Hindlimb muscle (tissue), 1 donor: Measurements from ENCODE around the gene TMEM165. TPM values are rescaled to one million over a fixed set of nuclear protein-coding genes. Genes with fewer than 3 reads are reported as not detected.

ENCODE experiments used
- DNase-seq: peaks from one replicate; pipeline ENCODE4 v3.0.0-alpha.2; 2013
- polyA plus RNA-seq: library from polyadenylated mRNA; unstranded; fragments of 120-200 nt; gene quantifications from one replicate; pipeline ENCODE4 v1.2.1, GENCODE V29; 2013; ENCODE audit not compliant: insufficient read length

Gene TMEM165
- polyA plus RNA-seq, 1 donor: 43.9 TPM

DNA sequence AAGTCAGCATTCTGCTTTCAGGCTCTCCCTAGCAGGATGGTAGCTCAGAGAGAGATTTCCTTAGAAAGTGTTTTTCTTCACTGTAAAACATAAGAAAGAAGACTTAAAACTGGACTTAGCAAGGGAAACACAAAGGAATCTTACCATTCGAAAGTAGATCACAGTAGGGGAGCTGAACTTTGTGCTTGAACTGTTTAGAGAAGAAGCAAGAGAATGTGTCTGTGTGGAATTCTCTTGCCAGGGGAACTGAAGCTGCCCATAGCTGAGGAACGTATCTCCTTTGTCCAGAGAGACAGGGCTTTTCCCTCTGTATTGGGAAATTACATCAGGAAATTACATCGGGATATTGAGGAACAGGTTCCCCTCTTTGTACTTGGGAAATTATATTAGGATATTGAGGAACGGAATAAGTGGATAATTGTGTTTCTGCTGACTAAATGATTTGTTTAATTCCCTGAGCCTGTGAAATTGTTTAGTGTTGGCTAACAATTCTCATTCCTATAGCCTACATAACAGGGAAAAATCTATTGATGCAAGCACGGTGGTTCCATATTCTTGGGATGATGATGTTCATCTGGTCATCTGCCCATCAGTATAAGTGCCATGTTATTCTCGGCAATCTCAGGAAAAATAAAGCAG lies 28.6 kb upstream of the TMEM165 start:
- DNase-seq: no peak

DNA sequence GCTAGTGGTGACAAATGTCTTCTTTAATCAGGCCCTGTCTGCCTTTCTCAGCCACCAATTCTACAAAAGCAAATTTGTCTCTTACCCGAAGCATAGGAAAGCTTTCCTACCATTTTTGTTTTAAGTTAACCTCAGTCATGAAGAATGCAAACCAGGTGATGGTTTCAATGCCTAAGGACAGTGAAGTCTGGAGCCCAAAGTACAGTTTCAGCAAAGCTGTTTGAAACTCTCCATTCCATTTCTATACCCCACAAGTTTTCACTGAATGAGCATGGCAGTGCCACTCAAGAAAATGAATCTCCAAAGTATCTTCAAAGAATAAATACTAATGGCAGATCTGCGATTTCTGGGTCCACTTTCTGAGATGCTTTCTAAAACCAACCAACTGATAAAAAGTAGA lies 25.8 kb upstream of the TMEM165 start:
- DNase-seq: no peak

DNA sequence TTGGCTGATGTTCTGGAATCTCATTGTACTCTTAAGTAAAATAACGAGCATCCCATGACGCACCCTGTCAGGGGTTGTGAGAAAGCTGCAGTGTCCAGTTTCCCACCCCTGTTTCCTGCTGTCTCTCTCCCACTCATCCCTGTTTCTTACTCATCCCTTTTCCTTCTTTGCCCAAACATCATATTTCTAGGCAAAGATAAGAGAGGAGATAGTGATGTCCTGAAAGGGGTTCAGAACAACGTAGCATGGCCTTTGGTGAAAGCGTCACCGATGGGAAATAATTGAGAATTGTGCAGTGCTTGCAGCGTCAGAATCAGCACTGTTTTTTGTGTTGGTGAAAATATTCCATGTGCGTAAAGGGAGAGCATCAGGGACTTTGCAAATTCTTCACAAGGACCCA lies 23.5 kb upstream of the TMEM165 start:
- no peak for DNase-seq

DNA sequence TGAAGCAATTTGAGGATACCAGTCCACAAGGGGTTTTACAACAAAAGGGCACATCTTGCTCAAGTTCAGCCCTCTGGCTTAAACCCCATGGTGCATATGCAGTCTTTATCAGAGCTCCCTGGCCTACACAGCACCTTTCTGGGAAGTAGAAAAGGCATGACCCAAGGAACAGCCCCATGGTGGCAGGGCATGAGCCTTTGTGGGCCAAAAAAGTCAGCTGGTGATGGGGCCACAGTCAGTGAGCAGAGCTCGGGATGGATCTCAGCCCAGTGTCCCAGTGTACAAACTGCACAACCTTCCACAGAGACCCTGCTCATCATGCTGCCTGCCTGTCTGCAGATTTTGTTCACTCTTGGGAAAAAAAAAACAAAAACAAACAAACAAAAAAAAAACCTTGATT lies 22.3 kb upstream of the TMEM165 start:
- DNase-seq: no peak

DNA sequence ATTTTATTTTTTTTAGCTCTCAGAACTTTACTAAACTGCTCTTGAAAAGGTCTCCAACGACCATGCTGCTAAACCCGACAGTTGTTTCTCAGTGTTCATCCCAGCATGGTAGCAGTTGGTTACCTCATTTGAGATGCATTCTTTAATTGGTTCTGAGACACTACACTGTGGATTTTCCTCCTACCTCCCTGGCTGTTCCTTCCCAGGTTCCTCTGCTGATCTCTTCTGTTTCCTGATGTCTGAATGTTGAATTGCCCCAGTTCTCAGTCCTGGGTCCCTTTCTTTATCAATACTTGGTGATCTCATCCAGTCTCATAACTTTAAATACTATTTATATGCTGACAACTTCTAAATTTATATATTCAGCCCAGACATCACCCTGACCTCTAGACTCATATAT lies 19.1 kb upstream of the TMEM165 start:
- no peak for DNase-seq

DNA sequence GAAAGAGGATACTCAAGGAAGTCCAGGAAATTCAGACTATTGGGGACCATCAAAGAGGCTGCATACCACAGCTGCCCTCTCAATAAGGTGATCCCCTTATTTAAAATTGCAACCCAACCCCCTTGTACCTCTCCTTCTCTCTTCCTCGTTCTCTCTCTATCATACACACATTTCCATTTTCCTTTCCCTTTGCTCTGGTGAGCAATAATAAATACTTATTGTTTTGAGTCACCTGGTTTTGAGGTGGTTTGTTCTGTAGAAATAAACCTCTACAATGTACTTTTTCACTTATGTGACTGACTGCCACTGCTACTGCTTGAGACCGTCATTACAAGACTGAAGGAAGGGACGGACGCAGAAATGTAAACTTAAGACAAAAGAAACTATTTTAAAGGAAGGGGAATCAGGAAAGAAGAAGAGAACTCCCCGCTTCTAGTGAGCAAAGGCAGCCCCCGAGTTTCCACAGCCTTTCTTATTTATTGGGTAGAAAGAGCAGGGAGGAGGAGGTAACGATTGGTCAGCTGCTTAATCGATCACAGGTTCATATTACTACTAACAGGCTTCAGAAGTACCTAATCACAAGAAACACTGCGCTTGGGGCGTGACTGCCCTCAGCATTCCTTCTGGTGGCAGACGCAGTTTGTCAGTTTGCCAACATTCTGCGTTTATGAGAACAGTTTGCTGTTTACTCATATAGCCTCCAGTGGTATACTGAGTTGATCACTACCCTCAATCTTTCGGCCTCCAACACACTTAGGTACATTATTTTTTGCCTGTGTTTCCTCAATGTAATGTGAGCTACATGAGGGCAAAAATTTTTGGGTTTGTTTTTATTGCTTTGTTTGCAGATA lies 16.9 kb upstream of the TMEM165 start:
- no peak for DNase-seq

DNA sequence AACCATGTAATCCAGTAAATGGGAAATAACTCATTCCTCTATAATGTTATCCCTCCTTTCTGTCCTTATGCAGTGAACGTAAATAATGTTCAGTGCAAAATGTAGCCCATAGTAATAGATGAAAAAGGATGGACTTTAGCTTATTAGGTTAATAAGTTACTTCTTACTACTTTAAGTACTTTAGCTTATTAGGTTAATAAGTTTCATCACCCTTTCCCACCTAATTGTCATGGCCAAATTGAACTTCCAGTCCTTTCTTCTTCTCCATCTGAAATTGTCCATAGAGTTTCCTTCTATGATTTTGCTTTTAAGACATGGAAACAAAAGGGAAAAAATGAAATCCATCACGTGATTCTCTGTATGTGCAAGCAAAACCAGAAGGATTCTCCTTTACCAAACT lies 15.2 kb upstream of the TMEM165 start:
- no peak for DNase-seq

DNA sequence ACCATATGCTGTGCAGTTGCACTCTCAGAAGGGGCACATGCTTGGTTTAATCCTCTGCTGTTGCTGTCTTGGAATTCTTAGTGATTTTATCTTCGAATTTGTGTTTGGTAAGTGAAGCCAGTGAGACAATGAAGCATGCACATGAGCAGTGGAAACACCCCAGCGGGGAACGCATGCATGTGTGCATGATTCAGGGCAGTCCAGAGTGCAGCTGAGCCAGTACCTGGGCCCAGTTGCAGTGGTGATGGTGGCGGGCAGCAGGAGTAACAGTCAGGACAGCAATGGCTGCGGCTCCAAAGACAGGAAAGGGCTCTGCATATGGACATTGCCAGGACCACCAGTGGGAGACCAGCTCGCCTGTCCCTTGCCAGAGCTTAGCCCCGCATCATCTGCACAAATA lies 14.3 kb upstream of the TMEM165 start:
- no peak for DNase-seq

DNA sequence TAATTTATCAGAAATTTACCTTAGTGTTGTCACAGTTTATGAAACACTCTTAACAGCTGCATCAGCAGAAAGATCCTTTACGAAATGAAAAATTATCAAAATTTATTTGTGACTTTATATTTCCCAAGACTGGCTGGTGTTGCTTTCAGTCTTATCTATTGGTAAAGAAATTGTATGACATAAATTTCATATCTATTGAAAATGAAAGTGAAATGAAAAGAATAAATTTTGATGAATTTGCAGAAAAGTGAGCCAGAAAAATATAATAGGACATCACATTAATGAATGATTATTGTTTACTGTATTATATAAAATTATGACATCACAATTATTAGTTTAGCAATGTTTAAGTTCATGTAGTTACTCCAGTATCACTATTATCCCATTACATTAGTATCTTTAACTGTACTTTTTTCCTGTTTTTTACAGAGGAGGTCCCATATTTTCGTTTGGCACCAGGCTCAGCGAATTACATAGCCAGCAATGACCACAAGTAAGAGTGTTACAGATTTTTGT lies 13.2 kb upstream of the TMEM165 start:
- no peak for DNase-seq

DNA sequence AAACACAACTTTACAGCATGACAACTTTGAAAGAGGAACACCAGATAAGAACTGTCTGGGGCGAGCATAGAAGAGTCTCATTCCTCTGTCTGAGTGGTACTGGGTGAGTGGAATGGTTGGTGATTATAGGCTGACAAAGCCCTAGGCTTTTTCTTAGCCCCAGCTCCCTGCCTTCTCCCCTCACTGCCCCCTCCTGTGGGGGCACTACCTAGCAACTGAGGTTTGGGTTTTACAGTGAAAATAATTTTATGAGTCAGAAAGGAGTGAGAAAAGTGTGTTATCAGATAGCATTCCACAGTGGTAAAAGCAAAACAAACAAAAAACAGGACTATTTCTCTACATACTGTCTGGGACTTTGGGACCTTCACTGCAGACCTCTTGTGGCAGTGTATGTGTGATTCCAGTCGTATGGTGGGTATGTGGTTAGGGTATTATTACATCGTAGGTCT lies 10.5 kb upstream of the TMEM165 start:
- DNase-seq: no peak

DNA sequence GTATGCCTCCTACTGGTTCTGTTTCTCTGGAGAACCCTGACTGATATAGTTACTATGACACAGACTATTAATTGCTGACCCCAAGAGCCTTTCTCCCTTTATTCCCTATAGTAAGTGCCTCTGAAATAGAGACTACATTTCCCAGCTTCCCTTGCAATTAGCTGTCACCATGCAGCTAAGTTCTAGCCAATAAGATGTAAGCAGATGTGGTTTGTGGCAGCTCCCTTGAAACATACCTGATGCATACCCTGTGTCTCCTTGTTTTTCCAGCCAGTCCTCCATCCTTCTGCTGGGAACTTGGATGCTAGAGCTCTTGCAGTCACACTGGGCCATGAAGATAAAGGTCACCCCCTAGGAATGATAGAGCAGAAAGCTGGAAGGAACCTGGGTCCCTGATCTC lies 9.7 kb upstream of the TMEM165 start:
- DNase-seq: no peak

DNA sequence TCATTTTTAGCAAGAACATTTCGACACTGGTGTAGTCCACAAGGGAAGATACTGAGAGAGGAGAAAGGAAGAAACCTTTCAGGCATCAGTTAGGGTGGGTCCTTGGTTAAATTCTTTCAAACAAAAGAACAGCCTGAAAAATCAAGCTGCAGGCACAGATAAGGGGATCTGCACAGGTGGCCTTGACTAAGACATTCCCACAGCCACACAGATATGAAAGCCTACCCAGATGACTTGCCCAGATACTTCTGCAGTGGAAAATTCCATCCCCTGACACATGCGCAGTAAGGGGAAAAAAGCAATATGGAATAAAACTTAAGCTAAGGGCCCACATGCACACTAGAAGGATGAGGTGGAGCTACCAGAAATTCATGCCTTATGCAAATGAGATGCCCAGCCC lies 8.9 kb upstream of the TMEM165 start:
- peak; percentile 36 for DNase-seq

DNA sequence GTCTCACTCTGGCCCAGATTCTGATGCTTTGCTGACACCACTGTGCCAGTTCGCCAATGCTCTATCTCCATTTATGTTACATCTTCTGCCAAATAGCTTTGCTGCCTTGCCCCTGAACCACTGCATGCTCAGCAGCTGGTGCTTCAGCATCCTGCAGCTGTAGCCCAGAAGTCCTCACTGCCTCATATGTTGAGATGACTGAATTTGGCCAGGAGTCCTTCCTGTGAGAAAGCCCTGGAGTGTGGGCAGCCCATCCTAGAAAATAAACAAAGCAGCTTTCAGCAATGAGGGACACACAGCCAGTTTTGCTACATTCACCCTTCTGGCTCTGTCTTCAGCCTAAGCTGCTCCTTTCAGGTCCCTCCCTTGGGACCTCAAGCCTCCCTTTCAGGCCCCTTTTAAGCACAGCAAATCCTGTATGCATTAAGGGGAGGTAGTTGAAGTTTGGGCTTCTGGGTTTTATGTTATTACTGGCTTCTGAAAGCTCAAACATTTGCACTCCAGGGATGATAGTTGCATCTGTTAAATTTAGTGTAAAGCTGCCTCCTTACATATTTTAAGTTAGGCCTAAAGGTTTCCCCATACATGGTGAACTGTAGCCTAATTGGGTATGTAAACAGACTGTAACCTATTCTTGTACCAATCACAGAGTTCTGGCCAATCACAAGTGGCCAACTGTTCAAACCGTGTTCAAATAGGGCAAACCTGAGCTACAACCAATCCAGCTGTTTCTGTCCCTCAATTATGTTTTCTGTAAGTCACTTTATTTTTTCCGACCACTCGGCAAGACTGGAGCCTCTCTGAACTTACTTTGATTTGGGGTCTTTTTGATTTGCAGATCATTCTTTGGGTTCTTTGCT lies 2.1 kb upstream of the TMEM165 start:
- no peak for DNase-seq

DNA sequence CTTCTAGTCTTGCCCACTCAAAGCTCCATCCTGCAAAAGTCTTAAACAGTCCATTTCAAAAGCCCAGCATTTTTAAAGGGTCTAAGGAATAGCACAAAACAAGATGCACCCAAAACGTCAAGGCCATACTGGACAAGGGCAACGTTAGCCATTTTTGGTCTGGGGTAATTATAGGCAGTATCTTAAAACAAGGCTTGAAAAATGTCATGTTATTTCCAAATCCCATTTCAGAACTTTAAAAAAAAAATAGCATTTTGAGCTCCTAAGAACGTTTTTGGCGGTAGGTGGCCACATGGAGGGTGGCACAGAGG lies 584 bp upstream of the TMEM165 start:
- no peak for DNase-seq

DNA sequence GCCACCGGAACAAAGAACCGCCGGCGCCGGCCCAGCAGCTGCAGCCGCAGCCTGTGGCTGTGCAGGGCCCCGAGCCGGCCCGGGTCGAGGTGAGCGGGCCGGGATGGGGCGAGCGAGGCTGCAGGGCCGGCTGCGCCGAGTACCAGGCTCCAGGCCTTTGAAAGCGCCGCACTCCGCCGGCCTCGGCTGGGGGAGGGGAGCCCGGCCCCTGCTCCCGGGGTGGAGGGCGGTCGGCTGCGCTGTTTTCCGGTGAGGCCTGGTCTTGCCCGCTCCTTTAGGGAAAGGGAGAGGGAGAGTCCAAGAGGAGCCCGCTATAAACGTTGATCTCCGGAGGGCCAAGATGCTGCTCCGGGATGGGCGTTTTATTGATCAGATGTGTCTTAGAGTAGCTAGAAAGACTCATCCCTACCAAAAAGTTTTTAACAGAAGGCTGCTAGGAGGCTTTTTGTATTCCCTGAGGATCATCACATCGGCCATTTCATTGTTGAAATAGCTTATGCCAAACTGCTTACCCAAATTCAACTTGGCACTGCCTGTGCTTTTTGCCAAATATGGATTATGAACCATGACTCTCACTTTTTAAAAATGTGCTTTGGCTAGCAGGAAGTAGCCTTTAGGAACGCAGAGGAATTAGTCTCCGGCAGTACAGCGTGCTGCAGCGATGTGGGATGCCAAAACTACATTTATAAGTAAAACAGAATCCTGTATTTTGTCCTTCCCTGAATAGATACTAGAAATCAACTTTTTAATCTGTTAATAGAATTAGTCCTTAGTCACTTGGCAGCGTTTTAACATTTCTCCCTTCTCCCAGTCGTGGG lies 760 bp downstream of the TMEM165 start:
- peak; percentile 68 for DNase-seq

DNA sequence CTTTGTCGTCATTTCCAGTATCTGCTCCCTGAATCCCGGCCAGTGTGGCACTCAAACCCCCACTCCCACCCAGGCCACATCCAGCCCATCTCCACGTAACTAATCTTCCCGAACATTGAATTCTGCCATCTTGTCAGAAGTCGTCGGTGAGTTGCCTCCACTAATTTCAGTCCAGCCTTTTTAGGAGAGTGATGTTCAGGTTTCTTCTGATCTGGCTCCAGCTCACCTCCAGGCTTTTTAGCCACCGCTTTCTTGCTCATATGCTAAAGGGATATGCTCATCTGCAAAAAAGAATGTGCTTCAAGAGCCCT lies 1.3 kb downstream of the TMEM165 start:
- peak; percentile 29 for DNase-seq

DNA sequence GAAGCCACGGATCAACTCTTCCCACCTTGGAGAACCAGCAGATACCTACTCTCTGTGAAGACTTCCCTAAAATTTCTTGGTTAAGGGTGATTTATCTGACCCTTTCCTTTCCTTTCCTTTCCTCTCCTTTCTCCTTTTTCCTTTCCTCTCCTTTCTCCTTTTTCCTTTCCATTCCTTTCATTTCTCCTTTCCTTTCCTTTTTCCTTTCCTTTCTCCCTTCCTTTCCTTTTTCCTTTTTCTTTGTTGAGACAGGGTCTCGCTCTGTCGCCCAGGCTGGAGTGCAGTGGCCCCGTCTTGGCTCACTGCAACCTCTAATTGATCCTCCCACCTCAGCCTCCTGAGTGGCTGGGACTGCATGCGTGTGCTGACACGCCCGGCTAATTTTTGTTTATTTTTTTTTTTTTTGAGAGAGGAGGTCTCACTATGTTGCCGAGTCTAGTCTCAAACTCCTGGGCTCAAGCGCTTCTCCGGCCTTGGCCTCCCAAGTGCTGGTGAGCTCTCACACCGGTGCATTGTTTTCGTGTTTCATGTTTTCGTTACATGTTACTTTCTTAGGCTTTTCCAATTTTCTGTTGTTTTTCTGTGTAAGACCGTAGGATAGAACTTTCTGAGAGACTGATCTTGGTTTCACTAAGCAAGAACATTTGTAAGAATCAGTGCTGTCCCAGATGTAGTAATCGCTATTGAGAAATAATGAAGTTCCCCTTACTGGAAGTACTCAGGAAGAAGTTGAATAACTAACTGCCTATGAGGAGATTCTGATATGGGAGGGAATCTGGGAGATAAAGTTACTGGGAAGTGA lies 2.0 kb downstream of the TMEM165 start:
- no peak for DNase-seq

DNA sequence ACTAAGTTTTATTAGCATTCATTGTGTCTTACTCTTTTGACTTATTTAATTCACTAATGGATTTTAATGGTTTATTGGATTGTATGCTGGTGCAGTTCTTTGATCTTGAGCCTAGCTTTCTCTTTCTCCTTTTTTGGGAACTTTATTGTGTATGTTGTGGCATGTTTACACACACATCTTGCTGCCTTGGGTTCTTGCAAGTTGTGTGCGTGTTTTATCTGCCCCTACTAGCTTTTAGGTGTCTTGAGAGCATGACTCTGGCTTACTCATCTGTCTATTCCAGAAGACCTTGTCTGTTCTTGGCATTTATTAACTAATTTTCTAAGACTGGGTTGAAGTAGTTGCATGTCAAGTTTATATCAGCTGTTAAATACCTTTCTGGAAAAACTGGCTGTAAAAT lies 2.7 kb downstream of the TMEM165 start:
- DNase-seq: no peak

DNA sequence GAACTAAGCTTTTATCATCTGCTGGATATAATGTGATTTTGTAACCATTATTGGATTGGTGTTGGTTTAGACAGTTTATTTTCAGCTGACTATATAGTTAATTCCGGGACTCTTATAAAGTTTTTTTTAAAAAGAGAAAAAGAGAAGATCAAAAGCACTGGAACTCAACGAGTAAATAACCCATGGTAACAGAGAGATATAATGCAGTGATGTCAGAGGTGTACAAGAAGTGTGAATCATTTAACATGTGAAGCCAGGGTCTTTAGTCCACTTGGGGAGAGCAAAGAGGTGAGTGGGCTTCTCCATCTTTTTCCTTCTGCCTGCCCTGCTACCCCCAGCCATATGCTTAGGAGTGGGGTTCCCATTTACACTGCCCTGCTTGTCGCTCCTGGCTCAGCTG lies 3.2 kb downstream of the TMEM165 start:
- no peak for DNase-seq

DNA sequence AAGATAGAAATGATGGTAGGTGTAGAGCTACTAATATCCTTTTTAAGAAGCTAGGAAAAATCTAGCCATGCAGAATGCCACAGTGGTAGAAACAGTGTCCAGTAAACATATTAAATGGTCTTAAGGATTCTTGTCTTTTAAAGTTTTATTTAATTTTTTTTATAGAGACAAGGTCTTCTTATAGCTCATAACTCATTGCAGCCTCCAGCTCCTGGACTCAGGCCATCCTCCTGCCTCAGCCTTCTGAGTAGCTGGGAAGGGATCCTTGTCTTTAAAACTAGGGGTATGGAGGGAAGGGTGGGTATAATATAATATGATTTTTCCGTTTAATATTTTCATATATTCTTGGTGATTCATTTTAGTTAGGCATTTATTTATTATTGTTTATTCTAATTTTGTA lies 3.8 kb downstream of the TMEM165 start:
- DNase-seq: no peak

DNA sequence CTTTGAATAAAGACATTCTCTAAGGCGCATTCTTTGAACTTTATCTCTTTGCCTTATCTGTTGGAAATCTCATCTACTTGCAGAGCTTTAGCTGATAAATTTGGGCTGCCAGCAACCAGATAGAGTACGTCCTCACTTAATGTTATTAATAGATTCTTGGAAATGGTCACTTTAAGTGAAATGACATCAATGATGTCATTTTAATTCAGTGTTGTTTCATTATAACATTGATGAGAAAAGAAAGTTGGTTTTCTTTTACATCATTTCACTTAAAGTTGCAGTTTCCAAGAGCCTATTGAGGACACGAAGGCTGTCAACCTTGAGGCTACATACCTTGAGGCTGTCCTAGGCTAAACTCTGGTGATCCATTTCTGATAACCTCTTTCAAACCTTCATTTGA lies 9.3 kb downstream of the TMEM165 start:
- no peak for DNase-seq

DNA sequence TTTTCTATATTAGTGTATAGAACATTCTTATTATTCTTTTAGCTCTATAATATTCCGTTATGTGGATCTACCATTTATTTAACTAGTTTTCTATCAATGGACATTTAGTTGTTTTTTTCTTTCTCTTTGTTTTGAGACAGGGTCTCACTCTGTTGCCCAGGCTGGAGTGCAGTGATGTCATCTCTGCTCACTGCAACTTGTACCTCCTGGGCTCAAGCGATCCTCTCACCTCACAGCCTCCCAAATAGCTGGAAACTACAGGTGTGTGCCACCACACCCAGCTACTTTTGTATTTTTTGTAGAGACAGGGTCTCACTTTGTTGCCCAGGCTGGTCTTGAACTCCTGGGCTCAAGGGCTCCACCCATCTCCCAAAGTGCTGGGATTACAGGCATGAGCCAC lies 10.8 kb downstream of the TMEM165 start:
- DNase-seq: no peak
